T-cell (primary cell): Measurements from ENCODE around the gene AFMID. TPM values are rescaled to one million over a fixed set of nuclear protein-coding genes. Genes with fewer than 3 reads are reported as not detected.

ENCODE experiments used
- ATAC-seq, 4 experiments: fragments of 200-7000 bp in 3 of 4; fragments of 150-1000 bp in 1 of 4; cut with Tn5 transposase; replicated peaks in 1 of 4; 1 replicate in 3 of 4; 2 replicates in 1 of 4; pipeline ENCODE4 v1.10.0; 2021; ENCODE audit warnings: moderate library complexity in 3 of 4, mild to moderate bottlenecking in 2 of 4, moderate number of reproducible peaks in 1 of 4
- CTCF ChIA-PET, 2 donors: fragments of 300-600 bp; sonication (Branson Sonifier 250); formaldehyde crosslinking; loops; one replicate each; lab custom pipeline; 2022; ENCODE audit warnings: antibody characterized with exemption in 2 of 2; lab: Charles Lee
- POLR2A ChIA-PET, 2 donors: fragments of 300-600 bp; sonication (Branson Sonifier 250); formaldehyde crosslinking; loops; one replicate each; lab custom pipeline; 2022; ENCODE audit warnings: antibody characterized with exemption in 2 of 2; lab: Charles Lee
- DNase-seq, 35 experiments: peaks; one replicate each; pipeline versions ENCODE4 v3.0.0 to v3.0.0-alpha.2; 2013 to 2023
- H3K27ac ChIP-seq: one replicate; pipeline ENCODE4 v1.5.1; 2013; ENCODE audit warnings: low read length
- H3K27me3 ChIP-seq, 2 experiments: replicated peaks in 1 of 2; 1 replicate in 1 of 2; 2 replicates in 1 of 2; pipeline versions ENCODE4 v1.6.1 to v1.7.0; 2013; ENCODE audit warnings: low read length in 1 of 2, mixed read lengths in 1 of 2; ENCODE audit not compliant: control insufficient read depth in 2 of 2, insufficient read depth in 2 of 2; ENCODE audit errors: extremely low read depth in 1 of 2
- H3K36me3 ChIP-seq, 2 donors: 1 replicate in 1 of 2; 2 replicates in 1 of 2; pipeline versions ENCODE4 v1.6.1 to v1.7.0; 2013; ENCODE audit warnings: low read length in 1 of 2; ENCODE audit not compliant: control insufficient read depth in 2 of 2, insufficient read depth in 1 of 2; ENCODE audit errors: extremely low read depth in 1 of 2
- H3K4me1 ChIP-seq, 2 experiments: 1 replicate in 1 of 2; 2 replicates in 1 of 2; pipeline versions ENCODE4 v1.6.1 to v1.7.0; 2013; ENCODE audit warnings: low read length in 2 of 2, mixed read lengths in 1 of 2; ENCODE audit not compliant: insufficient read depth in 2 of 2, control insufficient read depth in 1 of 2; ENCODE audit errors: extremely low read depth in 1 of 2
- H3K4me3 ChIP-seq, 2 donors: 1 replicate in 1 of 2; 2 replicates in 1 of 2; pipeline versions ENCODE4 v1.5.1 to v1.7.0; 2013; ENCODE audit warnings: mild to moderate bottlenecking in 2 of 2, low read length in 1 of 2, moderate library complexity in 1 of 2; ENCODE audit not compliant: control insufficient read depth in 1 of 2; ENCODE audit errors: extremely low read depth in 1 of 2
- H3K9me3 ChIP-seq: 2 replicates; pipeline ENCODE4 v1.7.0; 2013
- H3K27ac Mint-ChIP-seq, 2 donors: one replicate each; pipeline ENCODE4 v1.8.0; 2020 to 2021; ENCODE audit warnings: mild to moderate bottlenecking in 2 of 2, mixed read lengths in 2 of 2
- H3K27me3 Mint-ChIP-seq, 2 donors: one replicate each; pipeline ENCODE4 v1.8.0; 2021 to 2022; ENCODE audit warnings: mixed read lengths in 2 of 2
- H3K36me3 Mint-ChIP-seq: one replicate; pipeline ENCODE4 v1.8.0; 2021; ENCODE audit warnings: mixed read lengths
- H3K4me1 Mint-ChIP-seq, 3 donors: one replicate each; pipeline ENCODE4 v1.8.0; 2020 to 2022; ENCODE audit warnings: mixed read lengths in 3 of 3, mild to moderate bottlenecking in 1 of 3
- H3K4me3 Mint-ChIP-seq, 3 donors: one replicate each; pipeline ENCODE4 v1.8.0; 2020 to 2022; ENCODE audit warnings: mild to moderate bottlenecking in 3 of 3, mixed read lengths in 3 of 3, moderate library complexity in 3 of 3
- H3K9me3 Mint-ChIP-seq, 3 donors: one replicate each; pipeline ENCODE4 v1.8.0; 2020 to 2022; ENCODE audit warnings: mixed read lengths in 3 of 3
- WGBS: methylation state at CpG from one replicate; pipeline ENCODE4 v1.1.5; 2013; ENCODE audit warnings: missing lambda C conversion rate; ENCODE audit not compliant: insufficient coverage; 5-methylcytosine and 5-hydroxymethylcytosine counted together
- total RNA-seq, 35 experiments: library from RNA in 6 of 35; stranded (reverse) in 6 of 35; fragments of 120-200 nt in 1 of 35; gene quantifications; one replicate each; pipeline versions ENCODE4 v1.2.1 to v1.2.4 and lab custom pipeline; 2013 to 2026

The AFMID gene
- total RNA-seq, 5 donors from 2014 or later (not counting 1 experiment from before 2014, with no cell fraction given), result 2.3 to 5.9 (median 3.4) TPM

DNA sequence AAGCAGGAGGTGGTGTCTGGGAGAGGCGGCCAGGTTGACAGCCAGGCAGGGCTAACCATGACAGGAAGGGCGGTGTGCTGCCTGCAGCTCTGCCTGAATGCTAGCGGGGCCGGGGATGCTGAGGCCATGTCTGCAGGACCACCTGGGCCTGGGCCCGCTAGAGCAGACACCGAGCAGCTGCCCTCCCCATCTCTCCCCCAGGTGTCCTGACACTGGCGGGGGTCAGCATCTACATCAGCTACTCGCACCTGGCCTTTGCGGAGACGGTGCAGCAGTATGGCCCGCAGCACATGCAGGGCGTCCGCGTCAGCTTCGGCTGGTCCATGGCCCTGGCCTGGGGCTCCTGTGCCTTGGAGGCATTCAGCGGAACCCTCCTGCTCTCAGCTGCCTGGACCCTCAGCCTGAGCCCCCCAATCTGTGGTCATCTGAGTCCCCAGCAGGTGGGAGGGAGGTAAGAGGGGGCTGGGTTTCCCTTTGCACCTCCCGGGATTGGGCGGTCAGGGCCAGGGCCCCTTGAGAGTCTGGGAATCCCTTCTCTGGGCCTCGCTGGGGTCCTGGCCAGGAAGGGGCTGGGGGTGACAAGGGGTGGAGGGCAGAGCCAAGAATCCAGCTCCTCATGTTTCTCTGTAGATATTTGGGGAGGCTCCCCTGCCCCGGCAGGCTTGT, 51.8 kb downstream of the AFMID start:
- Mint-ChIP-seq H3K27me3 (no peaks in the 10 kb centered on the region), H3K4me3 (no peak overlapping the region), H3K4me1 (no peaks in the 10 kb centered on the region), H3K27ac (no peak overlapping the region), H3K36me3 (no peaks in the 10 kb centered on the region), H3K9me3 (no peaks in the 10 kb centered on the region)
- no peak for ATAC-seq
- Histone ChIP-seq H3K9me3 (no peaks in the 10 kb centered on the region), H3K4me3 (no peak overlapping the region), H3K36me3 (no peaks in the 10 kb centered on the region), H3K27ac (no peak overlapping the region), H3K27me3 (peaks cover 0 to 13% of the 10 kb centered on the region in 2 experiments), H3K4me1 (no peaks in the 10 kb centered on the region)
- WGBS, result 83% methylated on average over 16 of the region's 20 CpGs
- ChIA-PET CTCF (no interaction called here), POLR2A (interaction anchor here in 1 of 2 donors (0.6 kb wide), 1 partner anchor 22 kb away, joined by 3 read pairs; no protein-coding TSS in a partner anchor)
- no peak for DNase-seq

DNA sequence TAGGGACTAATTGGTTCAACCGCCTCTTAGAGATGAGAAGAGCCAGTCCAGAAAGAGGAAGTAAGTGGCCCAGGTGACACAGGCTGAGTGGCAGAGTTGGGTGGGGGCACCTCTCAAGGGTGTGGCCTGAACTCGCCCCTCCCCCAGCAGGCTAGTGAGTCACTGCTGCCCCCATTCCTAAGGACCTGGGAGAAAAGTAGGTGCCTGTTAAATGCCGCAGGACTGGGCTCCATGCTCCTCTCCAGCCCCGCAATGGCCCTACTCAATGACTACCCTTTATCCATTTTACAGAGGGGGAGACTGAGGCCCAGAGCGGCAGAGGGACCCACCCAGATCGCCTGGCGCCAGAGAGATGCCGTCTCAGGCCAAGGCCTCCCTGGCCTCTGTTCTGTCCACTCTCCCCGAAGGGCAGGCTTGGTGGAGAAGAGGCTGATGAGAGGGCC, 52.3 kb downstream of the AFMID start:
- Histone ChIP-seq H3K27ac (no peak overlapping the region), H3K27me3 (peaks cover 0 to 8% of the 10 kb centered on the region in 2 experiments), H3K4me1 (no peaks in the 10 kb centered on the region), H3K4me3 (no peak overlapping the region), H3K36me3 (no peaks in the 10 kb centered on the region), H3K9me3 (no peaks in the 10 kb centered on the region)
- no peaks in the 10 kb centered on the region for H3K9me3 Mint-ChIP-seq
- H3K27me3 Mint-ChIP-seq, result no peaks in the 10 kb centered on the region
- no peaks in the 10 kb centered on the region for H3K36me3 Mint-ChIP-seq
- DNase-seq (no peak), ATAC-seq (peak in 1 of 4 experiments; percentile 4)
- POLR2A ChIA-PET, result no interaction called here
- no peak overlapping the region for H3K27ac Mint-ChIP-seq
- CTCF ChIA-PET, result no interaction called here
- H3K4me1 Mint-ChIP-seq, result no peaks in the 10 kb centered on the region
- WGBS, result 100% methylated on average over 1 of the region's 9 CpGs
- H3K4me3 Mint-ChIP-seq, result no peak overlapping the region

DNA sequence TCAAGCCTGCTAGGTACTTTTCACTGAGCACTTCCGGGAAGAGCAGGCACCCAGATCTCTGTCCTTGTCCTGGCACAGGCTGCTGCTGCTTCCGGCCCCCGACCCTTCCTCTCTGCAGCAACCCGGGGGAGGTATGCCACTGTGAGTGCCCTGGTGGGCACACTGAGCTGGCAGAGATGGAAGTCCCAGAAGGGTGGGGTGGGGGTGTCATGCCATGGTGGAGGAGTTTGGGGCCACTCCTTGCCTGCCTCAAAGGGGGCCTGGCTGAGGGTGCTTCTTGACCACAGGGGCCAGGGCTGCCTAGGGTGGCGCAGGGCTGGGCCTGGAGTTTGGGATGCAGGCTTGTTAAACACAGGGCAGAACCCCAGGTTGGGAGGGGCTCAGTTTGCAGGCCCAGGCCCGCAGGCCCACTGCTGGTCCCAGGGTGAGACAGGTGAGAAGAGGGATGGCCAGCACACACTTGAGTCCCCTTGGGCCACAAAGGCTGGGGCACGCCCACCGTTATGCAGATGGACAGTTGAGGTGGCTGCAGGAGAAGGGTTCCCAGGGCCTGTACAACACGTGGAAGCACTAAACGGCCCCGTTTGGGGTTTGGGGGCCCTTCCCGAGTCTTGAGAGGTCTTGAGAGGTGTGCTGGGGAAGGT, 53.0 kb downstream of the AFMID start:
- no peak overlapping the region for H3K4me3 ChIP-seq
- H3K4me1 ChIP-seq, result no peaks in the 10 kb centered on the region
- no peaks in the 10 kb centered on the region for H3K36me3 Mint-ChIP-seq
- H3K27me3 ChIP-seq, result peaks cover 0 to 8% of the 10 kb centered on the region in 2 experiments
- 89% methylated on average over 6 of the region's 12 CpGs for WGBS
- H3K27me3 Mint-ChIP-seq, result no peaks in the 10 kb centered on the region
- H3K27ac ChIP-seq, result no peak overlapping the region
- H3K27ac Mint-ChIP-seq, result no peak overlapping the region
- no peaks in the 10 kb centered on the region for H3K36me3 ChIP-seq
- H3K4me1 Mint-ChIP-seq, result no peaks in the 10 kb centered on the region
- no peaks in the 10 kb centered on the region for H3K9me3 ChIP-seq
- ChIA-PET POLR2A (no interaction called here), CTCF (no interaction called here)
- ATAC-seq, result no peak
- no peak for DNase-seq
- H3K9me3 Mint-ChIP-seq, result no peaks in the 10 kb centered on the region
- no peak overlapping the region for H3K4me3 Mint-ChIP-seq

DNA sequence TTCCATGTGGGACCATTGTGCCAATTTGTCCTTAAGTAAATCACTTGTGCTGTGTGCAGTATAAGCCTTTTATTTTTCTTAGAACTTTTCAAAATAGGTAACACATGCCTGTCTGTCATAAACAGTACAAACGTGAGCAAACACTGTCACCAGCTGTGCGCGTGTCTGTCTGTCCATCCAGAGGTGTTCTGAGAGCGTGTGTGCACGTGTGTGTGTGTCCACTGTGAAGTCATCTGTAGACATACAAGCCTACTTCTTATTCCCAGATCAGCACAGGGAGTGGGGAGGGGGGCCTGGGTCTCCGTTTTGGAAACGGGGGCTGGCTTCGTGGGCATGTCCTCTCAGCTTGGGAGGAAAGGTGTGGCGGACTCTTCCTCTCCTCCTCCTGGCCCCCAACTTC, 53.7 kb downstream of the AFMID start:
- 40% methylated on average over 1 of the region's 9 CpGs for WGBS
- CTCF ChIA-PET, result no interaction called here
- H3K4me3 ChIP-seq, result no peak overlapping the region
- peaks cover 0 to 9% of the 10 kb centered on the region in 2 experiments for H3K27me3 ChIP-seq
- H3K4me1 ChIP-seq, result no peaks in the 10 kb centered on the region
- Mint-ChIP-seq H3K27me3 (no peaks in the 10 kb centered on the region), H3K4me3 (no peak overlapping the region), H3K27ac (no peak overlapping the region), H3K9me3 (peaks cover 0 to 3% (median 2%) of the 10 kb centered on the region in 3 donors), H3K36me3 (no peaks in the 10 kb centered on the region), H3K4me1 (no peaks in the 10 kb centered on the region)
- no peaks in the 10 kb centered on the region for H3K9me3 ChIP-seq
- no peak for DNase-seq
- no peaks in the 10 kb centered on the region for H3K36me3 ChIP-seq
- POLR2A ChIA-PET, result no interaction called here
- no peak for ATAC-seq
- no peak overlapping the region for H3K27ac ChIP-seq

DNA sequence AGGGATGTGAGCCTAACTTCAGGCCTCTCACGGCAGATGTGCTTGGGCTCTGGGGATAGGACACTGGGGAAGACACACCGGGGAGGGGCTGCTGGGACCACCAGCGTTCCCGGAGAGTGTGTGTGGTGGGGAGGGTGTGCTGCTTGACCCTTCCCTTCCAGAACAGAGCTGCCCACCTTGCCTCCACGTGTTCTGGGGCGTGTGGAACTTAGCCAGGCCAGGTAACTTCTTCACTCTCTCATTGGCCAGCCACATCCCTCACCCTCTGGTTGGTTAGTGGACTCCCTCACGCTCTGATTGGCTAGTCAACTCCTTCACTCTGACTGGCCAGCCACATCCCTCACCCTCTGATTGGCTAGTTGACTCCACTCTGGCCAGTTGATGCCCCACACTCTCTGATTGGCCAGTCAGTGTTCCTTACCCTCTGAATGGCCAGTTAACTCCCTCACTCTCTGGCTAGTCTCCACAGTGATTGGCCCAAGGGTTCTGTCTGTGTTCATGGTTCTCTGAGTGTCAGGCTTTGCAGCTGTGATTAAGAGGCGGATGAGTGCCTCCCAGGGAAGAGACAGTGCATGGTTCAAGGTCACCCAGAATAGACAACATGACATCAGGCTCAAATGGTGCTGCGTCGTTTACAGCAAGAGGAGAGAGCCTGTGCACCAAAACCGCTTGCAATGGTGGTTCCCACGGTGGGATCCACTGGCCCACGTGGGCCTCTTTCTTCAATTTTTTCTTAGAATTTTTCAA, 54.3 kb downstream of the AFMID start:
- H3K27ac Mint-ChIP-seq, result no peak overlapping the region
- WGBS, result 83% methylated on average over 8 of the region's 13 CpGs
- Histone ChIP-seq H3K36me3 (no peaks in the 10 kb centered on the region), H3K4me3 (no peak overlapping the region), H3K9me3 (no peaks in the 10 kb centered on the region), H3K27me3 (peaks cover 0 to 8% of the 10 kb centered on the region in 2 experiments), H3K27ac (no peak overlapping the region), H3K4me1 (no peaks in the 10 kb centered on the region)
- ATAC-seq, result no peak
- no peak overlapping the region for H3K4me3 Mint-ChIP-seq
- no peaks in the 10 kb centered on the region for H3K36me3 Mint-ChIP-seq
- CTCF ChIA-PET, result interaction anchor here in 1 of 2 donors (0.5 kb wide), 1 partner anchor 398 kb away, joined by 6 read pairs; no protein-coding TSS in a partner anchor
- peaks cover 0 to 3% (median 2%) of the 10 kb centered on the region in 3 donors for H3K9me3 Mint-ChIP-seq
- DNase-seq, result no peak
- H3K4me1 Mint-ChIP-seq, result no peaks in the 10 kb centered on the region
- no peaks in the 10 kb centered on the region for H3K27me3 Mint-ChIP-seq
- POLR2A ChIA-PET, result no interaction called here

DNA sequence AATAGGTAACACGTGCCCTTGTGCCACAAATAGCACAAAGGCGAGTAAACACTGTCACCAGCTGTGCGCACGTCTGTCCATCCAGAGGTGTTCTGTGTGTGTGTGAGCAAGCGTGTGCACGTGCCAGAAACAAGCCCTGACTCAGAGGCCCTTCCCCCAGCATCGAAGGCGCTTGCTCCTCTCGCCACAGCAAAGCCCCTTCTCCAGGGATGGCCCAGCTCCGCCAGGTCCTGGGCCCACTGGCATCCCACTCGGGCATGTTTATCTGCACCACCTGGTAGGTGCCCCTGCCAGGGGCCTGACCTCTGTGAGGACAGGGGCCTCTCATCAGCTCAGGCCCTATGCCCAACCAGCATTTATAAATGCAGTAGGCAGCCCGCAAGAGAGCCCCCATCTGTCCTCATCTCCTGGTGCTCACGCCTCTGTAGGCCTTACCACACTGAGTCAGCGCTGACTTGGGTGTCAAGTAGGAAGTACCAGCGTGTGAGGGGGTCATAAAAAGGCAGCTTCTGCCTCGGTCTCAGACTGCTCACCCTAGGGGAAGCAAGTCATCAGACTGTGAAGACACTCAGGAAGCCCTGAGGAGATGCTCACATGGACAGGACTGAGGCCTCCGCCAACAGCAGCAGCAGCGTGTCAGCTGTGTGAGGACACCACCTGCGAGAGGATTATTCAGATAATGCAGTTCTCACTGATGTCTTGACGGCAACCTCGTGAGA, 55.0 kb downstream of the AFMID start:
- H3K4me3 Mint-ChIP-seq, result no peak overlapping the region
- ATAC-seq (peak in 1 of 4 experiments; percentile 36), DNase-seq (no peak)
- ChIA-PET POLR2A (no interaction called here), CTCF (interaction anchor here in 1 of 2 donors (0.6 kb wide), 1 partner anchor 80 kb away, joined by 3 read pairs; no protein-coding TSS in a partner anchor)
- H3K4me1 ChIP-seq, result no peaks in the 10 kb centered on the region
- H3K4me3 ChIP-seq, result no peak overlapping the region
- no peaks in the 10 kb centered on the region for H3K36me3 ChIP-seq
- peaks cover 0 to 8% of the 10 kb centered on the region in 2 experiments for H3K27me3 ChIP-seq
- H3K9me3 Mint-ChIP-seq, result peaks cover 0 to 3% (median 2%) of the 10 kb centered on the region in 3 donors
- no peaks in the 10 kb centered on the region for H3K4me1 Mint-ChIP-seq
- no peaks in the 10 kb centered on the region for H3K27me3 Mint-ChIP-seq
- no peaks in the 10 kb centered on the region for H3K36me3 Mint-ChIP-seq
- no peak overlapping the region for H3K27ac Mint-ChIP-seq
- H3K9me3 ChIP-seq, result no peaks in the 10 kb centered on the region
- 74% methylated on average over 19 of the region's 21 CpGs for WGBS
- peak overlapping the region; percentile 18 for H3K27ac ChIP-seq
